Measurements from ENCODE around the gene MATN1.
"Not testable (repeated sequence)": the region's sequence is repeated elsewhere in the genome, so short reads cannot be mapped to it uniquely, and the experiment has no call there.

MATN1 gene

GRCh38 chr1:30723331-30723755 is at the start of gene MATN1:
Gene MATN1, minus strand, starts transcription at chr1:30723585. Its CDS starts 34 bp downstream, at chr1:30723551.
- no peak for DNase-seq (ENCODE audit: low read depth)

GRCh38 chr1:30771005-30771404 is 47.6 kb upstream of the MATN1 start:
- no peak for DNase-seq (ENCODE audit: low read depth)

GRCh38 chr1:30770150-30770549 is 46.8 kb upstream of the MATN1 start:
- DNase-seq (ENCODE audit: low read depth), result no peak

GRCh38 chr1:30768830-30769718 is 45.7 kb upstream of the MATN1 start:
- no peak for DNase-seq (ENCODE audit: low read depth)

DNA sequence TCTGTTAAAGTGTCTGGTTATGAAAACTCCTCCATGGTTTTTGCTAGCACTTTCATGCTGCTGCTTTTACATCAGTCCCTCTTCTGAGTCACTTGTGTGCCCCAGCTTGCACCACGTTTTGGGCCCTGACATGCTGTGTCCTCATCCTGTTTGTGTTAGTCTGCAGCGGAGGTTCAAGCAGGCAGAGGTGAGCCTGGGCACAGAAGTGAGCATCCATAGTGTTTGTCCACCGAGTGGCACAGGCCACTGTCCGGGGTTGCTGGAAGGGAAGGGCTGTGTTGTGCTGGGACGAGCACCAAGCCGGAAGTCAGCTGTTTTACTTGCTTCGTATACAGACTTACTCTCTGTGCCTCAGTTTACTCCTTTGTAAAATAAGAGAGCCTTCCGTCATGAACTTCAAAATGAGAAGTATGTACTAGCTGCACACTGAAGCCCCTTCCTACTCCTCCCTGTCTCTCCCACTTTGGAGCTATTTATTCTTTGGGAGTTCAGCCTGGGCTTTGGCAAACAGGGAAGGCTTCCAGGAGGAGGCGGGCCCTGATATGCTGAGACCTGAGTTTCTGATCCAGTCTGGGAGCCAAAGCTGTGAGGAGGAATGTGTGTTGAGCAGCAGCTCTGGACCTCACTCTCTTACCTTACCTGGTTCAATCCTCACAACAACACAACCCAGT is 44.9 kb upstream of the MATN1 start:
- no peak for DNase-seq (ENCODE audit: low read depth)

GRCh38 chr1:30766948-30767347 is 43.6 kb upstream of the MATN1 start:
- DNase-seq (ENCODE audit: low read depth), result not testable (repeated sequence)

GRCh38 chr1:30765556-30766434 is 42.4 kb upstream of the MATN1 start:
- no peak for DNase-seq (ENCODE audit: low read depth)

GRCh38 chr1:30764939-30765555 is 41.7 kb upstream of the MATN1 start:
- DNase-seq (ENCODE audit: low read depth), result no peak

- no peak for DNase-seq (ENCODE audit: low read depth)
Measured at GRCh38 chr1:30764396-30764795, 41.0 kb upstream of the MATN1 start.

DNA sequence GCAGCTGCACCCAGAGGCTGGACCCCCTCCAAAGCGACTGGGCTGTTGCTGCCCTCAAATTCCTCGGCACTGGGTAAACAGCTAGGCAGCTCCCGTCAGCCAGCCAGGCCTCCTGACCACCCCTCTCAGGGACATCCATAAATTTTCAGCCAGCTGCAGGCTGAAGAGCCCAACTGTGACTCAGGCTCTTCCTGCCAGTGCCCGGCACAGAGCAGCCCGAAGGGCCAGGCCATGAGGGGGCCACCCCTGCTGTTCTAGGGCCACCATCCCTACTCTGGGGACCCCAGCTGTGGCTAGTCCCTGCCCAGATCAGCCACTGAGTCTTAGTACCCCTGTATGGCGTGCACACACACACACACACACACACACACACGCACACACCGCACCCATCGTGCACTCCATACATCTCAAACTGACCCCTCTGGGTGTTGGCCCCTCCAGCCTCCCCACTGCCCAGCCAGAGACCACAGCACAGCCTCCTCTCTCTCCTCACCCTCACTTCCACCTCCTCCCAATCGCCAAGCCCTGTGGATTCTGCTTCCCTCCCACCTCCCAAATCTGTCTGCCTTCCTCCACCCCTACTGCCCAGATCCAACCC is 40.4 kb upstream of the MATN1 start:
- no peak for DNase-seq (ENCODE audit: low read depth)

GRCh38 chr1:30762930-30763650 is 39.7 kb upstream of the MATN1 start:
- no peak for DNase-seq (ENCODE audit: low read depth)

DNA sequence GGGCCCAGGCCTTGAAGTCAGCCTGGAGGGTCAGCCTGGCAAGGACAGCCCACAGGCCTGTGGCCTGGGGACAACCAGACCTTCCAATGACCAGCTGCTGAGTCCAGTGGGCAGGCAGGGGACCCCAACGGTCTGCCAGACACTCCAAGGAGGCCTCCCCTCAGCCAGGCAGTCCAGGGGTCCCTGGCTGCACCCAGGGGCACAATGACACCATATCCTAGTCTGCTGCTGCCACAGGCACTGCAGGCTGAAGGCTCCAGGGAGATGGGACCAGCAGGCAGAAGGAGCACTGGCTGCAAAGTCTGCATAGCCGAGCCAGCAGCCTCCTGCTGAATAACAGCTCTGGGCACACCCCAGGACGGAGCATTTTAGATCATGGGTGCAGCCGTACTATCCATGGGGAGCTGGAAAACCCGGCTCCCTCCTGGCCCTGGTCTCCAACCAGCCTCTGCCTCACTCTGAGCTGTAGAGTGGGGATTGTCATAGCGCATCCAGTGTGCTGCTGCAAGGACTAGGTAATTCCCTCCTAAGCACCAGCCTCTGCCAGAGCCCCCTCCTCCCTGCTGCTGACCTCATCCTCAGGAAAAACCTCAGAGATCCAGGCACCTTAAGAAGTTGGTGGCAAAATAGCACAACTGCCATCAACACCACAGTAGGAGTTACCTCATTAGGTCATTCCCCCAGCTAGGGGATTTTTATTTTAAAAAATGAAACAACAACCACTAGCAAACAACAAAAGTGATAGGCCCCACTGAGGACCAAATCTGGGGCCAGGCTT is 39.0 kb upstream of the MATN1 start:
- DNase-seq (ENCODE audit: low read depth), result no peak

GRCh38 chr1:30761381-30762151 is 38.2 kb upstream of the MATN1 start:
- DNase-seq (ENCODE audit: low read depth), result no peak

- DNase-seq (ENCODE audit: low read depth), result no peak
Measured at GRCh38 chr1:30760596-30761324, 37.4 kb upstream of the MATN1 start.

DNA sequence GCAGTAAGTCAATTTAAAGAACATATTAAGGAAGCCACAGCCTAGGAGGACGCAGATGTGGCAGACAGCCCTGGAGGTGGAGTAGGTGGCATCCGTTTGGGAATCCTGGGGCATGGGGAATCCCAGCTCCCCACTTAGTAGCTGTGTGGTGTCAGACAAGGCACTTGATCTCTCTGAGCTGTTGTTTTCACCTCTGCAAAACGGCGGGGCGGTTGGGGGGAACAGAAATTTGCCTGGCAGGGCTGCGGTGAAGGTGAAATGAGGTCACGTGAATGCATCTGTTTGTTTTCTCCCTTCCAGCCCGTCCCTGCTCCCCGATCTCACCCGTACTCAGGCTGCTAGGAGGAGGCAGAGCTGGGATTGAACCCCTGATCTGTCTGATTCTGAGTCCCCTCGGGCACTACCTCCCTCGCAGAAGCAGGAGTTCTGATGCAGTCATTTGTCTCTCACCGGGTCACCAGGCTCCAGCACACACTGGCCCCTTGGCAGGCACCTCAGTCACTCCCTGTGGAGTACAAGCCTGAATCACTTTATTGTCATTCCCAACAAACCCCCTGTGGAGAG is 36.4 kb upstream of the MATN1 start:
- peak; percentile 47 for DNase-seq (ENCODE audit: low read depth)

GRCh38 chr1:30758785-30759380 is 35.5 kb upstream of the MATN1 start:
- DNase-seq (ENCODE audit: low read depth), result no peak

DNA sequence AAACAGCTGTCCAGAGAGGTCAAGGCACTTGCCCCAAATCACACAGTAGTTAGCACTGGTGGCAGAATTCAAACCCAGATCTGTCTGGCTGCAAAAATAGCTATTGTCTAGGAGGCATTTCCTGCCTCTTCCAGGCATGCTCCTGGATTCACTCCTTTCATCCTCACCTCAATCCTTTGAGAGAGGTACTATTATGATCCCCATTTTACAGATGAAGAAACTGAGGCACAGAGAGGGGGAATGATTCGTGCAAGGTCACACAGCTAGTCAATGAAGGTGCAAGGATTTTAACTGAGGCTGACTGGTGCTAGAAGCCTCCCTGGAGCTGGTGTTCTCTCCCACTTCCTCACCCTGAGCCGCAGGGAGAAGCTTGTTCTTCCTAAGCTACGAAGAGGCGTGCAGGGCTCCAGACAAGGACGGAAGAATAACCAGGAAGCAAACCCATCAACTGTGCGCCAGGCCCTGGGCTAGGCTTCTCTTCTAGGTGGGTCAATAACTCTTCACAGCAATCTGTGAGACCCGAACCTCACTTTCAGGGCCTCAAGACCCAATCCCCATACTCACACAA is 34.8 kb upstream of the MATN1 start:
- DNase-seq (ENCODE audit: low read depth), result no peak
